Activated CD4-positive, CD25-positive, alpha-beta regulatory T cell treated with anti-CD3 and anti-CD28 coated beads, Interleukin-2, amount 50 U/mL, for 24 hours (primary cell): Measurements from ENCODE around the gene CCDC91.

Experiments used
- ATAC-seq, 2 donors: fragments of 150-1000 bp; cut with Tn5 transposase; one replicate each; pipeline ENCODE4 v1.10.0; 2021; ENCODE audit warnings: mild to moderate bottlenecking in 1 of 2, moderate library complexity in 1 of 2

Gene CCDC91

DNA sequence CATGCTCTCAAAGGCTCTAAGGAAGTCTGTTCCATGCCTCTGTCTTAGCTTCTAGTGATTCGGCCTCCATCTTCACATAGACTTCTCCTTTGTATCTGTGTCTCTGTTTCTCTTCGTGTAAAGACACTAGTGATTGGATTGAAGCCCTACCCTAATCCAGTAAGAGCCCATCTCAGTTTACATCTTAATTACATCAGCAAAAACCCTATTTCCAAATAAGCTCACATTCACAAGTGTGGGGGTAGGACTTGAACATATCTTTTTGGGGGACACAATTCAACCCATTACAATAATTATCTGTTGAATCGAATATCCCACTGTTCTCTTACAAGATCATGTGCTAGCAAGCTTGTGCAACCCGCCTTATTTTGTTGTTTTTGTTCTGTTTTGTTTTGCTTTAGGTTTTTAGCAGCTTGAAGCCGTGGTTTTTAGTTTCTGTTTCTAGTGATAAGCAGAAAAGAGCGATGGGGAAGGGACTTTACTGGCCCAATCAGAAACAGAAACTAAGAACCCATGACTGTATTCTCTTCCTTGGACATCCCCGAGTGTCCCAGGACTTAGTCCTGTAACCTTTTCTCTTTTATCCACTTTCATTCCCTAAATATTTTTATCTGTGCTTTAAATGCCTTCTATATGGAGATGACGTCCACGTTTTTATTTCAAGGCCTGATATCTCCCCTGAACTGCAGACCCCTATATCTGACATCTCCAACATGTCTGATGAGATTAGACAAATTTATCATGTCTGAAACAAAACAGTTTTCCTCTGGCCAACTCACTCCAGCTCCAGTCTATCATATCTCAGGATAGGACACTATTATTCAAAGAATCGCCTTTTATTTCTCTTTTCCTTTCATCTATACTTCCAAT is 353.0 kb downstream of the CCDC91 start:
- peak in 1 of 2 donors; percentile 60 for ATAC-seq

DNA sequence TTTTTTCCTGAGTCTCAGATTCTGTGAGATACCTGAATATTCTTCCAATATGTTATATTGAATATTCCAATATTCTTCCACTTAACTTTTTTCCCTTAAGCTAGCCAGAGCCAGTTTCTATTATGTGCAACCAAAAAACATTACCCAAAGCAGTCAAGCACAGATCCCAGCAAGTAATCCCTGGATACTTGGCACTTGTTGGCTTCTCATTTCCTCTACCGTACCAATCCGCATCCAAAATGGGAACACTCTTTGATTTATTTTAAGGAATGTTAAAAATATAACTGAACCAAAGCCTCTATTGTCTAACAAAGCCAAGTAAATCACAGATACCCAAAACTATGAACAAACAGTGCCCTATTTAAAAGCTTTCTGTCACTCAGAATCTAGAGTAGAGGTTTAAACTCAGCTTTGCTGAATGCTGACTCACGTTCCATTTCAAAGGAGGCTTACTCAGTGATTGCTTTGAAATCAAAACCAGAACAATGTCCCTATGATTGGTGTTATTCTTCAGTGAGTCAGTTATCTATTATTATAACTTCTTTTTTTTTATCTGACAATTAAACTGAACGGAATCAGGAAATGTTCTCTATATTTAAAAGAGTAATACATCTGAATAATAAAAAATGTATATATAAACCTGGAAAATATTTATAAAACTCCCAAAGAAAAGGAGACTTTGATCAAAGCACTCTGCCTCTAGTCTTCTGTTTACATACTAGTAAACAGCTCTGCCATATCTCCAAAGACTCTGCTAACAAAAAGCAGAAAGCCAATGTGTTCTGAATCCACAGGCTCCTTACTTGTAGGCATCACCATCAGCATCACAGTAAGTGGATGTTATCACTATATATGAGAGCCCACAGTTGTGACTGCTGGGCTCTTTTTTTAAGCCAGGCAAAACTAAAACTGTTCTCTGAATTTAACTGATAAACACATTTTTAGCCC is 360.8 kb downstream of the CCDC91 start:
- ATAC-seq: peak; percentile 89 to 94

DNA sequence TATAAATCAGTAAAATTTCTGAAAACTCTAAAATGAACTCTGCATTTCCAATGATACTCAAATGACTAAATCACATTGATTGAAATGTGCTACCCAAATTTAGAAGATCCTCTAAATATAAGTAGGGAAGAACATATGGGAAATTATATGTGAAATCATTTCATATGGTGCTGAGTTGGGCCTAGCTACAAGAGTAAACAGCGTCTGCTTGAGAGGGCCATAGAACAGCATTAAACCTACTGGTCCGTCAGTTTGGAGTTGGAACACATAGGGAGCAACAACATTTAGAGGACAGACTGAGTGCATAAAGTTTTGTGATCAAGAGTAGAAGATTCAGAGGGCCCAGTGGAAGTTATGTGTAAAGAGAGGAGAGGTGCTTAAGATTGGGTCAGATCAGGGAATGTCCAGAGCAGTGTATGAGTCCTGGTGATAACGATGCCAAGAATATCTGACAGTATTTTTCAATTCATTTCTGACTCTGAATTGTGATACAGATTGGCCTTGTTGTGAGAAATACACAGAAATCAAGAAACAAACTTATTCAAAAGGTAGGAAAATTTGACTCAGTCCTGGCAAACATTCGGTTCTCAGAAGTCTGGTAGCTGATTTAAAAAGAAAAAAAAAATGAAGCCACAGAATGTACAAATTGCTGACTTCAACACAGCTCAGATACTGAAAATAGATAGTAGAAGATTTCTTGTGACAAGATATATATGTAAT is 362.2 kb downstream of the CCDC91 start:
- peak; percentile 42 to 55 for ATAC-seq

- ATAC-seq: no peak
Measured at GRCh38 chr12:28555748-28556147, 365.5 kb downstream of the CCDC91 start.

- no peak for ATAC-seq
Measured at GRCh38 chr12:28558250-28558649, 368.0 kb downstream of the CCDC91 start.

GRCh38 chr12:28563286-28563685 is 373.0 kb downstream of the CCDC91 start:
- ATAC-seq: no peak

DNA sequence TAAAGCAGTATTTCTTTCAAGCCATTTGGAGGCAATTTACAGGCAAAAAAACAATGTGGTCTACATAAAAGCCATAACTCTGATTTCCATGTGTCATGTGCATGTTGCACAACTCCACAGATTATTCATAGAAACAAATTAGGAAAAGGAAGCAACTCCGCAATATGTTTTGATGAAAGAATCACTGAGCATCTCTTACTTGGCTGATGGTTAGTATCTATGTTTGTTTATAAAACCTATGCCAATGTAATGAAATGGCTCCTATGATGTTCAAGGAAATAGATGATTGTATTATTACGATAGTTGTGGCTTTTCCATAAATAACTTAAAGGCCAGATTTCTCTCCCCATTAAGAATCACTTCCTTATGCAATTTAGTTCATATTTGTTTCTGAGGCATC is 373.7 kb downstream of the CCDC91 start:
- no peak for ATAC-seq

GRCh38 chr12:28568118-28568517 is 377.9 kb downstream of the CCDC91 start:
- ATAC-seq: no peak

- ATAC-seq: no peak
Measured at GRCh38 chr12:28568704-28569103, 378.4 kb downstream of the CCDC91 start.

DNA sequence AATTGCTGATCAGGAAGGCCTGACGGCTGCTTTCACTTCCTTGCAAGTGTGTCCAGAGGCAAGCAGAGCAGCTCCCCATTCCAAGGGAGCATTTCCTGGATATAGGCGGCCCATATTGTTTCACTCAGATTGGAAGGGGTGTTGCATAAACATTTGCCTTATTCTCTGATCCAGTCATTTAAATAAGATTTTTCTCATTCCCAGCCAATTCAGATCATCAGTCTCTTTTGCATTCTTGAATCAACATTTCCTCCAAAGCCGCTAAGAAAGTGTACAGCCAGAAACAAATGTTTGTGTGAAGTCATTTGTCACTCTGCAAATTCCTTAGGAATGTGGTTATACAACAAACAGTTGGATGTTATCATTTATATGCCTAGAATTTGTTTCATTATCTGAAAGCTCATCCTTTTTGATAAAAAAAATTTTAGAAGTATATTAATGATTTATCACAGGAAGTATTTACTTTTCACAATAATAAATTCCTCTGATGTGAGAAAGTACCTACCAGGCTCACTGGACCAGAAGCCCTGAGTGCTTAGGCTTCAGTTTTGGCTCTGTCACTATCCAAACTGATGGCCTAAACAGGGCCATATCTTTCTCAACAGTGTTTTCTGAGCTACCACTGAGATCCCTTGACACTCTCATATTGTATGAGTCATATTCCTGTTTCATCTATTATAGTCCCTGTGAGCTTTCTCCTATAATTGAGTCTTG is 379.6 kb downstream of the CCDC91 start:
- peak; percentile 63 to 71 for ATAC-seq

DNA sequence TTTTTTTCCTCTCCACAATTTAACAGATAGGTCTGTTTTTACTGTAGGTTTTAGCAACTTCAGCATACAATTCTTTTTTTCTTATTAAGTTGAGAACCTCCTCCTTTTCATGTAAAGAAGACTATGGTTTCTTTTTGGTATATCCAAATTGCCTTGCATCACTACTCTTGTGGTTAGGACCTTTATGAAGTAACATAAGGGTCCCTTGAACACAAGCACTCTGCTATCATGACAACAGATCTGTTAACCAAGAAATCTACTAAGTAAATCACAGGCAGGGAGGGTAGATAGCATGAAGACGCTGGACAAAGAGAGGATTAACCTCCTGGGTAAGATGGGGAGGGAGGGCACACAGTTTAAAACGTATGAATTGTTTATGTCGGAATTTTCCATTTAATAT is 380.6 kb downstream of the CCDC91 start:
- no peak for ATAC-seq

DNA sequence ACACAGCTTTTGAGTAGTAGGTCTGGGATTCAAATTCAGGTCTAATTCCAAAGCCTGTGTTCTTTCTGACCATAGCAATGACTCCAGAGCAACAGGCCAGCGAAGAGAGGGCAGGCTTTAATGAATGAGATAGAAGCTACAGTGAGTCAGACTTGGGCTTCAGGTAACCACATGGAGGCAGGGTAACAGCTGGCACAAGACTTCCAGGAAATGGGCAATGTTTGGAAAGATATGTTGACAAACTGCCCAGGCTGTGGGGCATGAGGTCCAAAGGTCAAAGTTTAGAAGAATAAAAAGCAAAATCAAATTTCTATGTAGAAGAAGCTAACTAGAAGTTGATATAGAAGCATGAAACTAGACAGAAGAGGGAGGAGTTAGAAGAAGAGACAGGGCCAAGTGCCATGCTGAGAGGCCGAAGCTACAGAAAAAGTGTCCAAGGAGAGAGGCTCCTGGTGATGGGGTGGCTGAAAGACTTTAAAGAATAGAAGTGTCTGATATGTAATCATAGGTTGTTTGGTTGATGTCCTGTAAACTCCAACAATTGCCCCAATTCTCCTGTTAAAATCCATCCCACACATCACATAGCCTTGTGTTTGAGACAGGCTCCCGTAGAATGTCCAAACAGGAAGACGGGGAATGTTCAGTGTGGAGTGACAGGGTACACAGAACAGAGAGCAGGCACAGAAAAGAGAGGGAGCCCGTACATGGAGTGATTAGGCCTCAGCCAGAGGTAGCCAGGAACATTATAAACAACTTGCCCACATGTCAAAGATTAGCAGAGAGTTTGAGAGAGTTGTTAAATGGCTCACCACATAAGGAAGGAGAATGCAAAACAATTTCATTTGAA is 384.7 kb downstream of the CCDC91 start:
- ATAC-seq: no peak

- no peak for ATAC-seq
Measured at GRCh38 chr12:28575593-28576205, 385.4 kb downstream of the CCDC91 start.

DNA sequence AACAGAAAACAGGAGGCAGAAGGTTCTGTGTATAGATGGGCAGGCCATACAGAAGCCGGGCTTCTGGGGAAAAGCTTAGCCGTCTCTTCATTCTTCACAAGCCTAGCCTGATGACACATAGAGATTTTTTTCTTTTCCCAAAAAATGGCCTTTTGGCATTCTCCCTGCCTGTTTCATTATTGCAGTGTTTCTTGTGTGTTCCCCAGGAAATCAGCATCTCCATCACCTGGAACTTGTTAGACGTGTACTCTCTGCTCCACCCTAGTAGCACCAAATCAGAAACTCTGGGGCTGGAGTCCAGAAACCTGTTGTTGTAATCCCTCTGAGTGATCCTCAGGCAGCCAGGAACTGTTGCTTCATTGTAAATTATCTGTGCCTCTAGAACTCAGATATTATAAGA is 388.1 kb downstream of the CCDC91 start:
- ATAC-seq: no peak

GRCh38 chr12:28578833-28579252 is 388.6 kb downstream of the CCDC91 start:
- peak; percentile 59 to 64 for ATAC-seq

- no peak for ATAC-seq
Measured at GRCh38 chr12:28582672-28583376, 392.6 kb downstream of the CCDC91 start.

DNA sequence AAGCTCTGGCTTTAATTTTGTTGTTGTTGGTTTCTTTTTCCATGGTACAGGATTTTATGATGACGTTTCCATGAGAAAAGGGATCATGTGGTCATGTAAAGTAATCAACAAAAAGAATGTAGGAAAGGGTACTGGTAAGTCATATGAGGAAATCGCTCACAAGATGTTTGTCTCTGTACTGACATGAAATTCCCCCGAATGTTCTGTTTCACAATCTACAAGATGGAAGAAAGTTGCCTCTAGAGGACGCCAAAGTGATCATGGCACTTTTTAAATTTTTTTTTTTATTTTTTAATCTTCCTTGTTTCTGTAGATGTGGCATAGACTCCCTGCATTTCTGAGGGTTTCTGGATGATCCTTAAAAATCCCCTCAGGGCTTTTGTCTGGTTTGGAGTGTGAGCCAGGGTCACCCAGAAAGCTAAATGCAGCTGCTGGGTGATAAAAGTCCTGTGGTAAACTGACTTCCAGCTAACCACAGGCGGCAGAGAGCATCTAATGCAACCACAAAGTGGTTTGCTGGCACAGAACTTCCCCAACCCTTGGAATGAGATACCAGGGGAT is 393.5 kb downstream of the CCDC91 start:
- ATAC-seq: no peak

DNA sequence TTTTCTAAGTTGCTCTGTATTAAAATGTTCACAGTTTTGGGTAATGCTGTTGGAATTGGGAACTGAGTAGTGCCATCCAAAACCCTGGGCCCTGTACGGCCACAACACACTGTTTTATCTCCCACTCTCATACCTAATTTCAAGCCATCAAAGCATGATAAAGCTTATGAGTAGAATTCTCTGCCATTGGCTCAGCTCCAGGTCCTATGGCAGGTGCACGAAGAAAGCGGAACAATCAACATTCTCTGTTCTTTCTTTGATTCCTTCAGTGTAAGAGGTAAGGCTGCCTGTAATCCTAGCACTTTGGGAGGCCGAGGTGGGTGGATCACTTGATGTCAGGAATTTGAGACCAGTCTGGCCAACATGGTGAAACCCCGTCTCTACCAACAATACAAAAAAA is 394.9 kb downstream of the CCDC91 start:
- no peak for ATAC-seq

- no peak for ATAC-seq
Measured at GRCh38 chr12:28586481-28586880, 396.2 kb downstream of the CCDC91 start.

GRCh38 chr12:28591831-28592230 is 401.6 kb downstream of the CCDC91 start:
- no peak for ATAC-seq
